ENCODE measurements around the gene BTBD16.

DNA sequence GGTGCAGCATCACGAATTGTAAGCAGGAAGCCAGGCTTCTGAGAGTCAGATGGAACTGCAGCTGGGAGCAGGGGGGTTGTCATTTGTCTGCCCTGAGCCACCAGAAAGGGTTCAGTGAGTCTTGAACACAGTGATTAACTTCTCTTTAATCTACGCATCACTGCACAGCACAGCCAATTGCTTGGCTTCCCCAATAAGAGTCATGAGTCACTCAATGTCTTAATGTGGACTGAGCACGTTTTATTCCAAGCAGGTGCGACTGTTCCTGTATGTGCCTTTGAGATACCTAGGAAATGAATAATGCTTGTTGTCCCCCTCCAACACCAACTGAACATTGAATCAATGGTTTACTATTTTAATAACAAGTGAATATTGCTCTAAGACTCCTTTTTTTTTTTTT lies 77.4 kb downstream of the BTBD16 start:
- TF ChIP-seq CTCF (IDR thresholded peaks at IDR 0.05; ENCODE audit: poor library complexity) (no peak), EZH2 (IDR thresholded peaks at IDR 0.05; ENCODE audit: borderline replicate concordance) (no peak)
